Stimulated activated CD8-positive, alpha-beta memory T cell treated with anti-CD3 and anti-CD28 coated beads, Interleukin-12 subunit alpha, Interleukin-12 subunit beta, amount 100 ng/mL, for 24 hours (primary cell): Measurements from ENCODE around the gene ABHD12.

ENCODE experiments used
- DNase-seq: peaks from one replicate; pipeline ENCODE4 v3.0.0-alpha.2; 2020; ENCODE audit errors: extremely low read depth

The ABHD12 gene

DNA sequence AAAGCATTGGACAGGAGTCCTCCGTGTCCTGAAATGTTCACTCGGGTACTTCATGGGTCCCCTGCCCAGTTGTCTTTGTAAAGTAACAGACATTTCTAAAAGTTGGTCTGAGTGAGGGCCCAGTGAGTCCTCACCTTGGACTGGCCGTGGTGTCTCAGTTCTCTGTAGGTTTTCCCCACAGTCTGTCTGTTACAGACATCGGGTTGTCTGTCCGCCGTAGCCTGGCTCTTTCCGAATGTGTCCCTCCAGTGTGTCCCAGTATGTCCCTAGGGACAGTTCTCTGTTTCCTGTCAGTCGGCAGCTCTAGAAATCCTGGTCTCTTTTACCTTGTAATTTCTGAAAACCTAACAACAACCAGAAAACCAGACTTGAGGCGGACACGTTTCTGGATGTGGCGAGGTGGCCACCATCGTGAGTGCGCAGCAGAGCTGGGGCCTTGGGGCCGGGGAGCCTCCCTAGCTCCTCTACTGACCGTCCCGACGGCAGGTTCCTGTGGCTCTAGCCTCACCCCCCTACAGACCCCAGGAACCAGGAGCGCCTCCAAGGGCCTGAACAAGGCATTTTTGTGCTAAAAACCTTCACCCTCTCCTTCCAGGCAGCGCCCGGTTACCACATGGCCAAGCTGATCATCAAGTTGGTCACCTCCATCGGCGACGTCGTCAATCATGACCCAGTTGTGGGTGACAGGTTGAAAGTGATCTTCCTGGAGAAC, 100.6 kb downstream of the ABHD12 start:
- DNase-seq = no peak

GRCh38 chr20:25288291-25289181, 102.1 kb downstream of the ABHD12 start:
- no peak for DNase-seq

- no peak for DNase-seq
Observed at GRCh38 chr20:25287631-25288290, 102.9 kb downstream of the ABHD12 start.

GRCh38 chr20:25286917-25287316, 103.7 kb downstream of the ABHD12 start:
- DNase-seq = no peak

DNA sequence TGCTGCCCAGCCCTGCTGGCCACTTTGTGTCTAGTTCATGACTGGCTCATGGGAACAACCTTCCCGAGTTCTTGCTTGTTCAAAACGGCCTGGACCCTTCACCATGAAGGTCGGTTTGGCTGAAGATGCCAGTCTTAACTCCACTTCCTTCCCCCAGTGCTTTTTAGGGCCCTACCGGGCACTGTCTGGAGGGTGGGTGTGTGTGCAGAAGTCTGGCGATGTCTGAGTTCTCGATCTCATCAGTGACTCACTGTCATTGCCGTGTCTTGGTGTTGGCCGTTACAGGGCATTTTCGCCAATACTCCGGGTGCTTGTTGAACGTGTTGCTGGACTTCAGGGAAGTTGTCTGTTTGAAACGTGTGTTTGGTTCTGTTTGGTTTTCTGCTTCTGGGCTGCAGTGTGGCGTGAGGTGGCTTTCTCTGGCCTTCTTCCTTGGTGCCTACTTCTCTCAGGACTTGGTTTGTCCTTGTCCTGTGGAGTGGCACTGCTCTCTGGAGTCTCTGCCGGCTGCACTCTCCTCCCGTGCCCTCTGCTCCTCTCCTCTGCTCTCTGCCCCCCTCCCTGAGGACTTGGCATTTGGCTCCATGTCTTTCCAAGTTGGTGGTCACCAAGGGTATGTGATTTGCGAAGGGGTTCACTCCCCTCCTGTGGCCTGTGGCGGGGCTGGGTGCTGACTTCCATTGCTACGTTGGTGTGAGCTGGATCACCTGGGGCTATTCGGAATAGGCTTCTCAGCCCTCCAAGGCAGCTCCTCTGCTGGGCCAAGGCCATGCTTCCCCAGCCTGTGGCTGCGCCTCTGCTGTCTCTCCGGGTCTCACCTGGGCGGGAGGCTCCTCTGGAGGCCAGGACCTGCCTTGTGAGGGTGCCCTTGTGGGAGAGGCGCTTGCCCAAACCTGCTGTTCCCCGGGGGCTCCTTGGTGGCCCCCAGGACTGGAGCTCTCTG, 104.5 kb downstream of the ABHD12 start:
- no peak for DNase-seq

DNA sequence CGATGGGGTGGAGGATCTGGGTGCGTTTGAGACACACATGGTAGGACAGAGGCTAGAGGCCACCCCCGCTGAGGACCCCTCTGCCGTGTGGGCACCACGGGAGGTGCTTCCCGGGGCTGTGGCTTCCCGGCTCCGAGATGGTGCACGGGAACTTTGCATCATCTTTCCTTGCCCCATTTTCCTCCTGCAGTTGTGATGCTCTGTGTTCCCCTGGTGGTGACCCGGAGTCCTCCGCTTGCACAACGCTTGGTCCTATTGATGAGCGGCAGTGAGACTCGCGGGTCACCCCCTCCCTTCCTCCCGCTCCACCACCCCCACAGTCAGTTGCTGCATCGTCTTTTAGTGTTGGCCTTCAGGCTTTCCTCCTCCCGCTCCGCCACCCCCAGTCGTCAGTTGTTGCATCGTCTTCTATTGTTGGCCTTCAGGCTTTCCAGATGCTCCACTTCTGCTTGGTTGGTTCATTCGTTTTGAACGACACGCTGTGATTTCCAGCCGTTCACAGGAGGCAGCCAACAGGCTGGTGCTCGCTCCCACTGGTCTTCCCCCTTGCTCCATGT, 105.5 kb downstream of the ABHD12 start:
- DNase-seq = no peak

DNA sequence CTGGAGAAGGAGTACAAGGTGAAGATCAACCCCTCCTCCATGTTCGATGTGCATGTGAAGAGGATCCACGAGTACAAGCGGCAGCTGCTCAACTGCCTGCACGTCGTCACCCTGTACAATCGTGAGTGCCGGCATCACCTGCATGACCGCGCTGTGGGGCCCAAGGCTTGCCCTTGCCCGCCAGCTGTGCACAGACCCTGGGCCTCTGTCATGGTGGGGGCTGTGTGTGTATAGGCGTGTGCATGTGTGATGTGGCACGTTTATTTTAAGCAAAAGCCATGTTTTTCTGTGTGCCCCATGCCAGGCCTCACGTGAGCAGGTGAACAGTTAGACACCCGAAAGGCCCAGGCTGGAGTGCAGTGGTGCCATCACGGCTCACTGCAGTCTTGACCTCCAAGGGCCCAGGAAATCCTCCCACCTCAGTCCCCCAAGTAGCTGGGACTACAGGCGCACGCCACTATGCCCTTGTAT, 106.5 kb downstream of the ABHD12 start:
- DNase-seq = no peak

DNA sequence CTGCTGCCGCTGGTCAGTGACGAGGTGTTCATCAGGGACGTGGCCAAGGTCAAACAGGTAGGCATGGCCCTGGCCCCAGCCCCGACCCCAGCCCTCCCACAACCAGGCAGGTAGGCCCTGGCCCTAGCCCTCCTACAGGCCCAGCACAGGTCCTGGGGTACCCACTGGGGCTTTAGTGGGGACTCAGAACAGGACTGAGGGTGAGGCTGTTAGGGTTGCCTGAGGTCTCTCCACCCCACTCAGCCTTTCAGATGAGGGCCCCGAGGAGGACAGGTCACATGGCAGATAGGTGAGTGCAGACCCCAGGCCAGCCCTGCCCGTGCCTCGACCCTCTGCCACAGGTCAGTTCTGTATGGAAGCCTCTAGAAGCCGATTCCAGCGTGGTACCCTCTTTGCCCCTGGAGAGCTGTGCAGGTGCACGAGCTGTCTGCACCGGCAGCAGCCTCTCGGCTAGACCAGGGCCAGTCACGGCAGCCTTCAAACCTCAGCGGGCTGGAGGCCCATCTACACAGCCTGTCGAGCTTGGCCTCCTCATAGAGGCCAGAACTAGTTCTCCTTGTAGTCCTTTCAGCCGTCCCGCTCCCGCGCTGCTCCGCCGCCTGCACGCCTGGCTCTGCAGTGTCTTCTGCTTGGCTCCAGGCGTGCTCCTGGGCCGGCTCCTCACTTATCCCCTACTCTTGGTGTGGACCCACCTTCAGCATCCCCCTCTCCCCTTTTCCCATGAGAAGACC, 107.2 kb downstream of the ABHD12 start:
- DNase-seq = no peak

DNA sequence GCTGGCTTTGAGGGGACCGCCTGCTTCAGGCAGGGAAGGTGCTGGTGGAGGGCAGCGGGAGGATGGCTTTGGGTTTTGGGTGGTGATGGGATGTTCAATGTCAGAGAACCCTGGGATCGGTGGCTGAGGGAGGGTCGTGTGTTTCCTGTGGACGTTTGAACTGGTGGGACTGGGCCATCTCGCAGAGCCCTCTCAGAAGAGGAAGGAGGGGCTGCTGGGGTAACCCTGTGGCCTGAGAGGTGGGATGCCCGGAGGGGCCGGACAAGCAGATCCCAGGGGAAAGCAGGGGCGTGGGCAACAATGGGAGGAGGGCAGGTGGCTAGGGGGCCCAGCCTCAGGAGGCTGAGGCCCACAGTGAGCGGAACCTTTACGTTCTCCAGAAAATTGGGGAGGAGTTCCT, 107.8 kb downstream of the ABHD12 start:
- DNase-seq = no peak

- DNase-seq = no peak
Observed at GRCh38 chr20:25282034-25282781, 108.4 kb downstream of the ABHD12 start.

GRCh38 chr20:25281541-25281991, 109.1 kb downstream of the ABHD12 start:
- no peak for DNase-seq

DNA sequence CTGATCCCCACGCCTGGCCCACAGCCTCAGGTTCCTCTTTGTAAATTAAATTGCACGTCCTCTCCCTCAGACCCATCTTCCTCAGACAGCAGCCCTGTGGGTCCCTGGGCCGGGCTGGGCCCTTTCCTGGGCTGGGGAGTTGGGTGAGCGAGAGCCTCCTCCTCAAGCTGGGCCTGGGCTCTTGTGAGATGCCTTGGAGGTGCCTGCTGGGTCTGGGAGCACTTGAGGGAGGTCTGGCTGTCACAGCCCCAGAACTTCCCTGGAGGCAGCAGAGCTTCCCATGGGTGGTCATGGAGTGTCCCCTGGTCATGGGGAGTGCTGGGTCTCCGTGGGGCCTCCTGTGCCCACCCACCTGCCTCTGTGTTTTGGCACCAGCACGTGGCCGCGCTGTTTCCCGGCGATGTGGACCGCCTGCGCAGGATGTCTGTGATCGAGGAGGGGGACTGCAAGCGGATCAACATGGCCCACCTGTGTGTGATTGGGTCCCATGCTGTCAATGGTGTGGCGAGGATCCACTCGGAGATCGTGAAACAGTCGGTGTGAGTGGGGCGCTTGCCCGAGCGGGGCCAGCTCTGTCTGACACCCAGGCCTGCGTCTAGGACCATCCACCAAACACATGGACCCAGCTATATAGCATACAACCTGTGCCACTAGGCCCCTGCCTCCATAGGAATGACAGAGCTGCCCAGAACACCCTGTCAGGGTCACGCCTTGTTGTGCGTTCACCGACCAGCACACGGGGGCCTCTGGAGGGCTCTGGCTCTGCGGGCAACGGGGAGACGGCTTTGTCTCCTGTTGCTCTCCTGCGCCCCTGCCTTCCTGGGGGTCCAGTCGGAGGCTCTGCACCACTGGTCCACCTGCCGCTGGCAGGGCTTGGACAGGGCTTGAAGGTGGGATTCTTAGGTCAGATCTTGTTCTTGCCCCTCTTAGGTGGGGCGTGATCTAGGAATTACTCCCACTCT, 109.8 kb downstream of the ABHD12 start:
- DNase-seq = no peak

DNA sequence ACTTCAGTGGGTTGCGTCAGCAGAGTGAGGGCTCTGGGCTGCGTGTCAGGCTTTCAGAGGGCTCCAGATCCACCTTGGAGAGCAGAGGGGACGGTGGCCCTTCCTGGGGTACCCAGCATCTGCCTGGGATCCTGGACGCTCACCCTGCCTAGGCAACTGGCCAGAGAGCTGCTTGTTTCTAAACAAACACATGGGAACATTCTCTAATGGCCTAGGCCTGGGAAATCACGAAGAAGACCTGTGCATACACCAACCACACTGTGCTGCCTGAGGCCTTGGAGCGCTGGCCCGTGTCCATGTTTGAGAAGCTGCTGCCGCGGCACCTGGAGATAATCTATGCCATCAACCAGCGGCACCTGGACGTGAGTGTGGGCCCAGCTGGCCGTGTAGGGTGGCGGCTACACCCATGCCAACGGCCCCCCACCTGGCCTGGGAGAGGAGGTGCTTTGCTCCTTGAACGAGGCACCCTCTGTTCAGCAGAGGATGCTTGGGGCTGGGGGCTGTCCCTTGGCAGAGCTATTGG, 110.5 kb downstream of the ABHD12 start:
- DNase-seq = no peak

GRCh38 chr20:25279403-25279802, 111.2 kb downstream of the ABHD12 start:
- no peak for DNase-seq

GRCh38 chr20:25278636-25279361, 111.8 kb downstream of the ABHD12 start:
- no peak for DNase-seq

DNA sequence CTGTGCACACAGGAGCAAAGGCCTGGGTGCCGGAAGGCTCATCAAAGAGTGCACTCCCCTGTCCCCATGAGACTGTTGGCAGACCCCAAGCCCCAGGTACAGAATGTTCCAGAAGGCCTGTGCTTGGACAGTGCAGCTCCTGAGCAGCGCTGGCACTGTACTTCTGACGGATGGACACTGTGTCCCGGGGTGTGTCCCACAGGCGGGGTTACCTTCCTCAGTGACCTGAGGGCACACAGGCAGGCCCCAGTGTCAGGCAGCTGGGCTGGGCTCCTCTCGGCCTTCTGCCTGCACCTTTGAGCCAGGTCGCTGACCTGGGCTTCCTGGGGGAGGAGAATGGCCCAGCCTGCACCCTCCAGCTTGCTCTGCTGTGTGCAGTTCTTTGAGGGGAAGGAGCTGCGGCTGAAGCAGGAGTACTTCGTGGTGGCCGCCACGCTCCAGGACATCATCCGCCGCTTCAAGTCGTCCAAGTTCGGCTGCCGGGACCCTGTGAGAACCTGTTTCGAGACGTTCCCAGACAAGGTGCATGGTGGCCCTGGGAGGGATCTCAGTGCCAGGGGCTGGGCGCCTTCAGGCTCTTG, 112.6 kb downstream of the ABHD12 start:
- no peak for DNase-seq
